Measurements from ENCODE around the gene CTNNBL1. TPM values are rescaled to one million over a fixed set of nuclear protein-coding genes. Genes with fewer than 3 reads are reported as not detected.
"Not testable (repeated sequence)": the region's sequence is repeated elsewhere in the genome, so short reads cannot be mapped to it uniquely, and the experiment has no call there.

The CTNNBL1 gene
- total RNA-seq, 1 experiment from 2014 or later = 49.1 TPM

- Histone ChIP-seq H3K27me3 (replicated peaks) (no peaks in the 10 kb centered on the region), H3K9me3 (replicated peaks) (no peaks in the 10 kb centered on the region), H3K4me1 (replicated peaks) (no peaks in the 10 kb centered on the region; the same call in 1 of the 2 replicates), H3K4me3 (no peak overlapping the region), H3K27ac (no peak overlapping the region), H3K36me3 (peaks cover 15% of the 10 kb centered on the region)
- DNase-seq (ENCODE audit: low read depth in 1 of 2, low spot score in 2 of 2) = no peak
These were observed 152.7 kb downstream of the CTNNBL1 start for GRCh38 chr20:37846573-37846972.

- Histone ChIP-seq H3K9me3 (replicated peaks) (no peaks in the 10 kb centered on the region), H3K36me3 (peaks cover 5% of the 10 kb centered on the region; the same call in 1 of the 2 replicates), H3K27ac (no peak overlapping the region), H3K4me3 (no peak overlapping the region), H3K27me3 (replicated peaks) (no peaks in the 10 kb centered on the region), H3K4me1 (replicated peaks) (no peaks in the 10 kb centered on the region)
- no peak for DNase-seq (ENCODE audit: low read depth in 1 of 2, low spot score in 2 of 2)
These were observed 154.9 kb downstream of the CTNNBL1 start for GRCh38 chr20:37848706-37849105.

- no peak overlapping the region for H3K4me3 ChIP-seq
- DNase-seq (ENCODE audit: low read depth in 1 of 2, low spot score in 2 of 2) = no peak
These were observed 155.3 kb downstream of the CTNNBL1 start for GRCh38 chr20:37849156-37849555.

GRCh38 chr20:37849566-37849965 is 155.7 kb downstream of the CTNNBL1 start:
- H3K27me3 ChIP-seq (replicated peaks) = no peaks in the 10 kb centered on the region
- H3K4me1 ChIP-seq (replicated peaks) = no peaks in the 10 kb centered on the region
- no peaks in the 10 kb centered on the region for H3K9me3 ChIP-seq (replicated peaks)
- H3K4me3 ChIP-seq = no peak overlapping the region
- H3K27ac ChIP-seq = no peak overlapping the region
- no peak for DNase-seq (ENCODE audit: low read depth in 1 of 2, low spot score in 2 of 2)
- peaks cover 3% of the 10 kb centered on the region; the same call in 1 of the 2 replicates for H3K36me3 ChIP-seq

More at GRCh38 chr20:37849156-37849555, 155.3 kb downstream of the CTNNBL1 start:
- Histone ChIP-seq H3K27me3 (replicated peaks) (no peaks in the 10 kb centered on the region), H3K36me3 (peaks cover 3% of the 10 kb centered on the region; the same call in 1 of the 2 replicates), H3K9me3 (replicated peaks) (no peaks in the 10 kb centered on the region), H3K27ac (no peak overlapping the region), H3K4me1 (replicated peaks) (no peaks in the 10 kb centered on the region)

GRCh38 chr20:37850036-37850592 is 156.3 kb downstream of the CTNNBL1 start:
- H3K27ac ChIP-seq = no peak overlapping the region
- no peaks in the 10 kb centered on the region for H3K27me3 ChIP-seq (replicated peaks)
- H3K4me3 ChIP-seq = no peak overlapping the region
- H3K36me3 ChIP-seq = no peaks in the 10 kb centered on the region
- DNase-seq (ENCODE audit: low read depth in 1 of 2, low spot score in 2 of 2) = no peak
- H3K4me1 ChIP-seq (replicated peaks) = no peaks in the 10 kb centered on the region
- no peaks in the 10 kb centered on the region for H3K9me3 ChIP-seq (replicated peaks)

- Histone ChIP-seq H3K27ac (no peak overlapping the region), H3K36me3 (no peaks in the 10 kb centered on the region), H3K27me3 (replicated peaks) (no peaks in the 10 kb centered on the region), H3K9me3 (replicated peaks) (no peaks in the 10 kb centered on the region), H3K4me3 (no peak overlapping the region), H3K4me1 (replicated peaks) (no peaks in the 10 kb centered on the region)
- DNase-seq (ENCODE audit: low read depth in 1 of 2, low spot score in 2 of 2) = no peak
These were observed 157.0 kb downstream of the CTNNBL1 start for GRCh38 chr20:37850724-37851355.

GRCh38 chr20:37852666-37853065 is 158.8 kb downstream of the CTNNBL1 start:
- DNase-seq (ENCODE audit: low read depth in 1 of 2, low spot score in 2 of 2) = no peak
- Histone ChIP-seq H3K27ac (no peak overlapping the region), H3K36me3 (no peaks in the 10 kb centered on the region), H3K4me1 (replicated peaks) (peaks cover 7% of the 10 kb centered on the region), H3K9me3 (replicated peaks) (no peaks in the 10 kb centered on the region), H3K27me3 (replicated peaks) (no peaks in the 10 kb centered on the region), H3K4me3 (no peak overlapping the region)

- Histone ChIP-seq H3K27me3 (replicated peaks) (no peaks in the 10 kb centered on the region), H3K4me1 (replicated peaks) (peaks cover 7% of the 10 kb centered on the region), H3K27ac (no peak overlapping the region), H3K4me3 (no peak overlapping the region), H3K9me3 (replicated peaks) (no peaks in the 10 kb centered on the region), H3K36me3 (no peaks in the 10 kb centered on the region)
- no peak for DNase-seq (ENCODE audit: low read depth in 1 of 2, low spot score in 2 of 2)
These were observed 160.1 kb downstream of the CTNNBL1 start for GRCh38 chr20:37853823-37854375.

GRCh38 chr20:37856034-37856433 is 162.2 kb downstream of the CTNNBL1 start:
- not testable (repeated sequence) for H3K4me3 ChIP-seq; H3K27ac ChIP-seq; H3K4me1 ChIP-seq (replicated peaks); H3K9me3 ChIP-seq (replicated peaks); DNase-seq (ENCODE audit: low read depth in 1 of 2, low spot score in 2 of 2); H3K27me3 ChIP-seq (replicated peaks)
- peaks cover 10% of the 10 kb centered on the region for H3K36me3 ChIP-seq

- Histone ChIP-seq H3K4me3 (no peak overlapping the region), H3K27me3 (replicated peaks) (no peaks in the 10 kb centered on the region), H3K4me1 (replicated peaks) (peaks cover 13% of the 10 kb centered on the region), H3K27ac (no peak overlapping the region; the same call in 1 of the 2 replicates), H3K36me3 (peaks cover 16% of the 10 kb centered on the region), H3K9me3 (replicated peaks) (no peaks in the 10 kb centered on the region)
- no peak for DNase-seq (ENCODE audit: low read depth in 1 of 2, low spot score in 2 of 2)
These were observed 163.3 kb downstream of the CTNNBL1 start for GRCh38 chr20:37856932-37857660.

GRCh38 chr20:37859406-37860171 is 165.8 kb downstream of the CTNNBL1 start:
- Histone ChIP-seq H3K9me3 (replicated peaks) (no peaks in the 10 kb centered on the region), H3K4me3 (no peak overlapping the region), H3K36me3 (peaks cover 17% of the 10 kb centered on the region), H3K27ac (no peak overlapping the region), H3K27me3 (replicated peaks) (no peaks in the 10 kb centered on the region), H3K4me1 (replicated peaks) (peaks cover 16% of the 10 kb centered on the region)
- DNase-seq (ENCODE audit: low read depth in 1 of 2, low spot score in 2 of 2) = no peak

- H3K27ac ChIP-seq = no peak overlapping the region
- DNase-seq (ENCODE audit: low read depth in 1 of 2, low spot score in 2 of 2) = no peak
- H3K27me3 ChIP-seq (replicated peaks) = no peaks in the 10 kb centered on the region
- H3K4me1 ChIP-seq (replicated peaks) = peaks cover 9% of the 10 kb centered on the region
- no peak overlapping the region for H3K4me3 ChIP-seq
- no peaks in the 10 kb centered on the region for H3K9me3 ChIP-seq (replicated peaks)
- peaks cover 21% of the 10 kb centered on the region for H3K36me3 ChIP-seq
These were observed 169.5 kb downstream of the CTNNBL1 start for GRCh38 chr20:37863289-37863688.

- Histone ChIP-seq H3K27ac (no peak overlapping the region), H3K4me1 (replicated peaks) (peaks cover 19% of the 10 kb centered on the region), H3K36me3 (peaks cover 21% of the 10 kb centered on the region), H3K4me3 (no peak overlapping the region), H3K27me3 (replicated peaks) (no peaks in the 10 kb centered on the region), H3K9me3 (replicated peaks) (no peaks in the 10 kb centered on the region)
- DNase-seq (ENCODE audit: low read depth in 1 of 2, low spot score in 2 of 2) = no peak
These were observed 170.5 kb downstream of the CTNNBL1 start for GRCh38 chr20:37864298-37864697.

Data from SJSA1 (cell line).